ENCODE data around the gene AQP12B.
A peak's percentile ranks its signal among the peaks of the same experiment; 100 is the strongest.
"Not testable (repeated sequence)": the region's sequence is repeated elsewhere in the genome, so short reads cannot be mapped to it uniquely, and the experiment has no call there.

The AQP12B gene

GRCh38 chr2:240682431-240683224, at the start of gene AQP12B:
Gene AQP12B (minus strand): TSS chr2:240682885. CDS start chr2:240682837, 48 bp downstream.
- not testable (repeated sequence) for DNase-seq (ENCODE audit: low spot score)
- peak; percentile 46 for FAIRE-seq

DNA sequence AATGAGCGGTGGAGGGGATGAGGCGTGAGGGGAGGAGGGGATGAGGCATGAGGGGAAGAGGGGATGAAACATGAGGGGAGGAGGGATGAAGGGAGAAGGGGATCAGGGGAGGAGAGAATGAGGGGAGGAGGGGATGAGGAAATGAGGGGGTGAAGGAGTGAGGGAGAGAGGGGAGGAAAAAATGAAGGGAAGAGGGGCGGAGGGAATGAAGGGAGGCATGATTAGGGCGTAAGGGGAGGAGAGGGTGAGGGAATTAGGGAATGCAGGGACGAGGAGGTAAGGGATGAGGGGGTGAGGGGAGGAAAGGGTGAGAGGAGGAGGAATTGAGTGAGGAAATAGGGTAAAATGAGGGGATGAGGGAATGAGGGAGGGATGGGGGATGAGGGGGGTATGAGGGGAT, 49.5 kb upstream of the AQP12B start:
- DNase-seq (ENCODE audit: low spot score) (no peak), FAIRE-seq (no peak)

- no peak for FAIRE-seq
- DNase-seq (ENCODE audit: low spot score): no peak
These were observed 48.5 kb upstream of the AQP12B start for GRCh38 chr2:240731178-240731545.

- FAIRE-seq (no peak), DNase-seq (ENCODE audit: low spot score) (no peak)
These were observed 48.0 kb upstream of the AQP12B start for GRCh38 chr2:240730501-240731177.

GRCh38 chr2:240728827-240729226, 46.1 kb upstream of the AQP12B start:
- DNase-seq (ENCODE audit: low spot score) (no peak), FAIRE-seq (no peak)

- FAIRE-seq (no peak), DNase-seq (ENCODE audit: low spot score) (no peak)
These were observed 45.7 kb upstream of the AQP12B start for GRCh38 chr2:240728361-240728760.

- no peak for FAIRE-seq
- DNase-seq (ENCODE audit: low spot score): no peak
These were observed 45.2 kb upstream of the AQP12B start for GRCh38 chr2:240727913-240728312.

GRCh38 chr2:240727439-240727838, 44.8 kb upstream of the AQP12B start:
- FAIRE-seq (no peak), DNase-seq (ENCODE audit: low spot score) (no peak)

DNA sequence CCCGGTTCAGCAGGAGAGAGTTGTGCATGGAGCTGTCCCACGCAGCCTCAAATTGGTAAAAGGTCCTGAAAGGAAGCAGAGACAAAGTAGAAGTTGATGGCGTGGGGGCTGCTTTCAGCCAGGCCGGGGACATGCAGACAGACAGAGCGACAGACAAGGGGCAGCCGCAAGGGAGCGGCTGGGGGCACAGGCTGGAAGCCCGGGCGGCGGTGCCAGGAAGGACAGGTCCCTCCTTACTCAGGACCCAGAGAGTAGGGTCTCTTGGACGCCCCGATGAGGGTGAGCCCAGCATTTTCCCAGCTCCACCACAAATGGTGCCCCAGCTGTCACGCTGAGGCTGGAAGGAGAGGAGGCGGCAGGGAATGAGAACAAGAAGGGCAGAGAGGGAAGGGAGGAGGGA, 44.2 kb upstream of the AQP12B start:
- FAIRE-seq: no peak
- DNase-seq (ENCODE audit: low spot score): no peak

DNA sequence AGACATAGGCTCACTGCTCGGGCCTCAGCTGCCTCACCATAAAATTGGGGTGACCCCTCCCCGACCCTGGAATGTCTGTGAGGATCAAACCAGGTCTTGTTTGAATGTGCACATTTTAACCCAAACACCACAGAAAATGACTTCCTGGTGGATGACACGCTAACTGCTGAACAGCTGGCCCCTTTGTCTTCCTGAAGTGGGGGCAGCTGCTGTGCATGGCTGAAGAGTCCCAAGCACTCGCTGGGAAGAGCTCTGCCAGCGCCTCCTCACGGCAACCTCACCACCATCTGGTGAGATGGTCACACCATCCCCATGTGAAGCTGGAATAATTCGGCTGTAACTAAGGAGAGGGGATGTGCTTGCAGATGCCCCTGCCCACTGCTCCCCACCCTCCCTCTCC, 43.0 kb upstream of the AQP12B start:
- FAIRE-seq: no peak
- no peak for DNase-seq (ENCODE audit: low spot score)

GRCh38 chr2:240725266-240725665, 42.6 kb upstream of the AQP12B start:
- no peak for FAIRE-seq
- DNase-seq (ENCODE audit: low spot score): no peak

DNA sequence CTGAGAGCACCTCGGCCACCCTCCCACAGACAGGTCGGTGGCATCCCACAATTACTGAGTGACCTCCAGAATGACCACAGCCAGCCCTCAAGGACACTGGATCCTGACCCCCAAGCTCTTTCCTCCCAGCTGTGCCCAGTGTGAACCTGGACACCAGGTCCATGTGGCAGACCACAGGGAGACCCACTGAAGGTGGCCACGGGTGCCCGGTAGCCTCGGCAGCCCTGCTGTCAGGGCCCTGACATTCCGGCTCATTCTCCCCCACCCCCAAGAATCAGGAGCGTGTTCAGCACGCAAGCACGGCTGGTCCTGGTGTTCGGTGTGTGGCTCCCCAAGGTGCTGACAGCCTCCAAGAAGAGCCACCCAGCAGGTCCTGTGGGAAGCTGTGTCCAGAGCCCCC, 41.7 kb upstream of the AQP12B start:
- DNase-seq (ENCODE audit: low spot score): no peak
- FAIRE-seq: no peak

DNA sequence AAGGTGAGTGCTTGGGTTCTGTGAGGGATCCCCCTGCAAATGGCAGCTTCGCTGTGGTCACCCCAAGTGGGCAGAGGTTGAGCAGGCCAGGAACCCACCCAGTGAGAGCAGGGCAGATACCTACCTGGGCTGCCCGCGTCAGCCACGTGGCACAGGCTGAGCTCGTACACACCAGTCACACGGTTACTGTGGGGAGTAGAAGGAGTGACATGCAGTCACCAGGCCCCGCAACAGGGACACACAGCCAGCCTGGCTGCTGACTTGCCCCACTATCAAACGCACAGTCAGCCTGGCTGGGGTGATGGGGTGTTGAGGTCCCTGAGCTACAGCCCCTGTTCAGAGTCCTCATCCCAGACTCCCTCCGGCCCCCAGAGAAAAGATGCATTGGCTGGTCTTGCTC, 41.2 kb upstream of the AQP12B start:
- no peak for FAIRE-seq
- no peak for DNase-seq (ENCODE audit: low spot score)

- FAIRE-seq (no peak), DNase-seq (ENCODE audit: low spot score) (no peak)
These were observed 40.4 kb upstream of the AQP12B start for GRCh38 chr2:240722796-240723735.

DNA sequence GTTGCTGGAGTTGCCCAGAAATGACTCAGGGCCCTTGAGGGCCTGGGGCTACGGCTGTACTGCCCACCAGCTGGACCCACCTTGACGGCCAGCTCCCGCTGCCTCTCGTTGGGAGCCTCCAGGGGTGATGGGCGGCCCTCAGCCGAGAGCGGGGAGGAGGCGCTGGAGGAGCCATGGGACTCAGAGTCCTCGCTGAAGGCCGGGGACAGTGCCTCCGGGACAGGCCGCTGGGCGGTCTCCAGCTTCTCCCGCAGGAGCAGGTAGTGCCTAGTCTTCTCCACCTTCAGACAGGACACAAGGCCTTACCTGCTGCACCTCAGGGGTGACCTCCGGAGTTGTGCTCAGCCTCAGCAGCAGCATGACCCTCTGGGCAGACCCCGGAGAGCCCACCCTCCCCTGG, 39.7 kb upstream of the AQP12B start:
- FAIRE-seq (no peak), DNase-seq (ENCODE audit: low spot score) (no peak)

GRCh38 chr2:240721596-240722180, 39.0 kb upstream of the AQP12B start:
- DNase-seq (ENCODE audit: low spot score) (no peak), FAIRE-seq (no peak)

DNA sequence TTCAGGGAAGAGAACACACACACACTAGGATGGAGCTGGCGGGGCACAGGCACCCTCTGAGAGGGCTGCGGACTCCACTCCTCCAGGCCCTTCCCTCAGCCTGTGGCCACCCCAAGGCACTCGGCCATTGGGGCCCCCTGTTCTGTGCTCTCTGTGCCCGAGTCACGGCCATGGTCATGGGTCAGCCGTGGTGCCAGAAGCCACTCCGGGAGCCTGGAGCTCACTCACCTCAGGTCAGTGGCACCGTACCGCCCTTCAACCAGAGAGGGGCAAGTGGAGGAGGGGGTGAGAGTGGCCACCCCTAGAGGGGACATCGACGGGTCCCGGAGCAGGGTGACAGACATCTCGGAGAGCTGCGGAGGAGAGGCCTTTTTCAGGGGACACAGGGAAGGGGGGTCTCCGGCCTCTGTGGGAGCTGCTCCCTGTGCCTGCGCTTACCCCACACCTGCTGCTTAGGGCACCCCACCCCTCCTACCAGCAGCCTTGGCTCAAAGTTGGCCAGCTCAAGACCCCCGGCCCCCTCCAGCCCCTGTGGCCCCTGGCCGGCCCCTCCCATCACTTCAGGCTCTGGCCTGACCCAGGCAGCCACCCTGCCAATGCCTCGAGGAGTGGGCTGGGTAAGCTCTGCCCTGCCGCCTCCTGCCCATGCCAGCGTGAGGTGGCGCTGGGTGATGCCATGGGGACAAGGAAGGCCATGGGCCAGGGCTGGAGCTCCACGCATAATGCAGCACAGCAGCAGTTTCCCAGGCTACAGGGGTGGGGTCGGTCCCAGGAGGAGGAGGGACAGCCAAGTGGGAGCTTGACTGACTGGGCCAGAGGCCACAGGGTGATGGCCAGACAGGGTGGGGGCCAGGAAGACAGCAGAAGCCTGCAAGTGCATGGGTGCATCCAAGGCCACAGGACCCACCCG, 38.3 kb upstream of the AQP12B start:
- FAIRE-seq: no peak

DNA sequence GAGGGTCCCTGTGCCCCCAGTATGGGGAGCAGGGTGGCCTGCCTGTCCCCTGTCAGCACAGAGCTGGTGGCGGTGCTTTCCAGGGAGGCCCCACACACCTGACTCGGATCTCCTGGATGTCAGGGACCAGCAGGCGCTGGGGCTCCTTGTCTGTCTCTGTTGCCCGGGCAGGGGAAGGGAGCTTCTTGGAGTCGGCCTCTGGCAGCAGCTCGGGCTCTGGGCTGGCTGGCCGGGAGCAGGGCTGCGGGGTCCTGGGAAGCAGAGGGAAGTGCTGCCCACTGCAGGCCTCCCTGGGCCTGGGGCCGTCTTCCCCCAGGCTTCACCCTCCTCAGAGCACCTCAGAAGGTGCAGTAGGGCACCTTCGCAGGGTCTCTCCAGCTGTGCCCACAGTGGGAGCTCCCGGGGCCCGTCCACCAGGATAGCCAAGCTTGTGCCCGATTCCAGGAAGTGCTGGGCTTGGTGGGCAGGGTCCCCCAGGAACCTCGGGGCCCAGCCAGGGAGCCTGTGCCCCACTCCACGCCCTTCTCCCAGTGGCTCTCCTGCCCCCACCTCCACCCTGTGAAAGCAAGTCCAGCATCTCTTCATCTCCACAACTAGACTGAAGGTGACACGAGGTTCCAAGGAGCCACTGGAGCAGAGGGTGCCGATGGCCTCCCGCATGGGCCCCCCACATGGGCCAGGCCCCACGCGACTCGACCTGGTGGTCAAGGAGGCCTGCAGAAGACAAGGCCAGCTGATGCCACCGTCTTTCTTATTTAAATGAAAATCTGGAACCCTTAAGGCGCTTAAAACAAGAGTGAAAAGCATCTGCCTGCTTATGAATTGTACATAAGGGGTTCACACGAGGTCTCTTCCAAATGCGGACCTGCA, 37.2 kb upstream of the AQP12B start:
- FAIRE-seq (no peak), DNase-seq (ENCODE audit: low spot score) (no peak)

More for the DNA sequence above, 38.3 kb upstream of the AQP12B start:
- DNase-seq (ENCODE audit: low spot score): no peak

- FAIRE-seq: no peak
- no peak for DNase-seq (ENCODE audit: low spot score)
These were observed 36.3 kb upstream of the AQP12B start for GRCh38 chr2:240718896-240719490.
